NCI-H1092 (cell line): ENCODE results near the gene ENTR1.
A peak's percentile ranks its signal among the peaks of the same experiment; 100 is the strongest.

Experiments used
- DNase-seq: peaks from one replicate; lab custom pipeline; 2025; lab: John Stamatoyannopoulos, UW

The ENTR1 gene

DNA sequence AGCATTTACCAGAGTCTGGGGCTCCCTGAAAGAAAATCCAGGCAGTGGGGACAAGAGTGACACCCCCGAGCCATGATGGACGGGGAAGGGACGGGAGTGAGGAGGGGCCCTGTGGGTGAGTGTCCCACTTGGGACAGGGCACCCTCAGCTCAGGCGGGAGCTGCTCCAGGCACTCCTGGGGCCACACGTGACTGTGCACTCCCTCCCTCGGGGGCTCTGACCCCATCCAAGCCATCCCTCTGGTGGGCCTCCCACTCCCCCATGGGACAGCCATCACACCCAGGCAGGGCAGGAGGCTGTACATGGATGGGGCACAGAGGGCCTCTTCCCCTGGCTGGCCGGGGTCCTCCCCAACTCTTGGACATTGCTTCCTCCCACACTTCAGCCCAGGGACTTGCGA is 34.0 kb downstream of the ENTR1 start:
- no peak for DNase-seq

DNA sequence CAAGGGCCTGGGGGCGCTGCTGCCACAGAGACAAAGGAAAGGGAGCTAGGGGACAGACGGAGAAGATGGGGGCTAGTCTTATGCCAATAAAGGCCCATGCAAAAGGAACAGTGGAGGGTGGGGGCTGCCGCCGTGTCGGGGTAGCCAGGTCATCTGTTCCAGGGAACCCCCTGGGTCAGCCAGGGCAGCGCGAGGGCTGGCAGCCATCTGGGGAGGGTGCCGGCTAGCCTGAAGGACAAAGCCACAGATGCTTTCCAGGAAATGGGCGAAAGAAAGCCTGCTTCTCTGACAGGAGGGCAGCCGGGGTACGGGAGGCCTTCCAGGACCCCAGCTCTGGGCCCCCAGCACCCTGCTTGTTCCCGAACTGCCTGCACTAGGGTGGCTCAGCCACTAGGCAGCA is 35.3 kb downstream of the ENTR1 start:
- no peak for DNase-seq

DNA sequence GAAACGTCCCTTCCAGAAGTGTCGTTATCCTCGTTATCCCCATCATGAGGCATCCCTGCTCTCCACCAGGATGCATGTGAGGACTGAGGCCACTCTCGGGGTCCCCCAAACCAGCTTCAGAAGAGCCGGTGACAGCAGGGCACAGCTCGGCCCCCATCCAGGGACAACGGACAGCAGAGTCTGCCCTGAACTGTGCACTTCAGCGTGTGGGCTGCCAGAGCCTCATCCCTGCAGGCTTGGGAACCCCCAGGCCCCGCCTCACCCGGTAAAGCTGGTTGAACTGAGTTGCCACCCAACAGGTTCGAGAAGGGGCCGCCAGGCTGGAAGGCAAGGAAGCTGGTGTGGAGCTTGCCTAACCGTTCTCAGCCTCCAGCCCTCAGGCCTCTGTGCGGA is 36.2 kb downstream of the ENTR1 start:
- no peak for DNase-seq

DNA sequence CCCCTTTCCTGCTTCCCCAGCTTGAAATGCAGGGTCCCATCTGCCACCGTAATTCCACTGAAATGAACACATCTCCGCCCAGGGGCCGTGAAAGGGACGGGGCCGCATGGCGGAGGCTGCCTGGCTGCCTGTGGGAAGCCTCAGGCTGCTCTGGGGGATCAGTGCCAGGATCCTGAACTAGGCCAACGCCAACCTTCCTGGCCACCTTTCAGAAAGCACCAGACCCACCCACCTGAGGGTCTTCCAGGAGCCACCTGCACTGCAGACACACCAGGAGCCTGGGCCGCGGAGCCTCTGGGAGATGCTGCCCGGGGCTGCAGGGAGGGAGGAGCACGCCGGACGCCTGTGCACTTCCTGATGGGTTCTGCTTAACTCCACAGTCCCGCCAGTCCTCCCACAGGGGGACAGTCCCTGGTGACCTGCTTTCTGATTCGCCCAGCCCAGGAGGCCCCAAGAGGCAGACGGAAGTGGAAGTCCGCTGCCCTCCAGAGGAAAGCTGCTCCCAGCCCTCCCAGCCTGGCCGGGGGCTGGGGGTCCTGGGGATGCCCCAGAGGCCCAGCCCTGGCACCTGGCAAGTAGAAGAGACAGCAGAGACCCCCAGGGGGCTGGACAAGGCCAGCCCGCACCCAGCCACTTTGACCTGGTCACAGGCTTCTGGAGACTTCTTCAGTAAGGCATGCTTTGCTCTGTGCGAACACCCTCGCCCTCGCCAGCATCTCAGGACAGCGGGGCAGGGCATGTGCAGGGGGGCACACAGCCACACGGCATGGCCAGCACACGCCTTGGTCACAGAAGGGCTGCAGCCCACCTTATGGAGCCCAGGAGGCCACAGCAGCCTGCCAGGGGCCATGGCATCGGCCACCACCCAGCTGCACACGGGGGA is 36.9 kb downstream of the ENTR1 start, which contains the start of gene CARD9:
CARD9 (minus strand) TSS at position 370 of the 883 bp plus-strand sequence. CDS start 1,591 bp downstream, outside the sequence.
- no peak for DNase-seq

DNA sequence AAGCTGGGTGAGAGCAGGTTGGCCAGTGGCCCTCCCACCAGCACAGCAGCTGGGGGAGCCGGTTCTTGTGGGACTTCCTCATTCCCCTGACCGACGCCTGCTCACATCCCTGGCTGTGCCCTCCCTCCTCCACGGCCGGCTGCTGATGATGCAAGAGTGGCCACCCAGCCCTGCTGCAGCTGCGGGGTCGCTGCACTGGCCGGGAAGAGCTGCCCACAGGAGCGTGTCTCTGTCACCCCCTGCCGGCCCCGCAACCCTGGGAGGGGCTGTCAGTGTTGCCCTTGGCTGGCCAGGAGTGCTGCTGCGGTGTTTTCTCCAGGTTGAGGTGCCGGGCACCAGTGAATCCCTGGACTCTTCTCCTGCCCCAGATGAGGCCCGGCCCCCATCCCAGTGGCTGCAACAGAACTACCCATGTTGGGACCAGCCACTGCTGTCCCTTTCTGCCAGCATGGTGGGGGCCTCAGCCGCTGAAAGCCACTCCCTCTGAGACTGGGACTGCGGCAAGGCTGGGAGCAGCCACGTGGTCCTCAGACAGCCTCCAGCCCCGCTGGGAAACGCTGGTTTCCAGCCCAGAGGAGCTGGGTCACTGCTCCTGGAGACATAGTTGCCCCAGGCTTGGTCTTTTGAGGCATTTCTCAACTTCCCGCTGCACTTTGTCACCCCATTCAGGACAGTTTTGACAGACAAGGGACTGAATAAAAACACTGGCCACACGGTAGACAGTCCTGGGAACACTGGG is 37.7 kb downstream of the ENTR1 start:
- no peak for DNase-seq

DNA sequence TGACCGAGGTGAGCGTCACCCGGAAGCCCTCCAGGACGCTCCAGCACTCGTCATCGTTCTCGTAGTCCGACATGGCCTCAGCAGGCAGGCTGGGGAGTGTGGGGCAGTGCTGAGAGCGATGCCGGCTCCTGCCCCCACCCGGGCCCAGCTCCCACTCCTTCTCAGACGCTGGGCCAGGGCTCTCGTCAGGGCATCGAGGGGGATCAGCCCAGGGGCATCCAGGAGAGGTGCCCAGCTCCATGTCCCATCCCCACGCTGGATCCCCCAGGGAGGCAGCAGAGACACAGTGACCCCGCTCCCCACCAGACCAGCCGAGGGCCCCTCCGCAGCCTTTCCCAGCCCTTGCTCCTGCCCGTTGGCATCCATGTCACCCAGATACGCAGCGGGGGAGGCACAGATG is 38.4 kb downstream of the ENTR1 start:
- DNase-seq = no peak

DNA sequence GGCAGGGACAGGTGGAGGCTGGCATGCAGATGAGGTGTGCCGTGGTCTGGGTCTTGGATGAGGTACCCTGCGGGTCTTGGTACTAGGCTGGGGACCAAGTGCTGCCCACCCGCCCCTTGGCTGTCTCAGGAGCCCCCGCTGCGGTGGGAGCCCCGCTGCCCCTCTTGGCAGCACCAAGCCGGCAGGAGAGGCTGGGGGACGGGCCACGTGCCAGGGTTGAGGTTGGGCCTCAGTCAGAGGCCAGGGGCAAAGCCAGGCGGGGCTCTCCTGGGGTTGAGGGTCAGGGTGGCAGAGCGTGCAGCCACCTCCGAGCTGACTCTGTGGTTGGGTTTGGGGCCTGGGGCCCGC is 38.9 kb downstream of the ENTR1 start:
- DNase-seq = no peak

DNA sequence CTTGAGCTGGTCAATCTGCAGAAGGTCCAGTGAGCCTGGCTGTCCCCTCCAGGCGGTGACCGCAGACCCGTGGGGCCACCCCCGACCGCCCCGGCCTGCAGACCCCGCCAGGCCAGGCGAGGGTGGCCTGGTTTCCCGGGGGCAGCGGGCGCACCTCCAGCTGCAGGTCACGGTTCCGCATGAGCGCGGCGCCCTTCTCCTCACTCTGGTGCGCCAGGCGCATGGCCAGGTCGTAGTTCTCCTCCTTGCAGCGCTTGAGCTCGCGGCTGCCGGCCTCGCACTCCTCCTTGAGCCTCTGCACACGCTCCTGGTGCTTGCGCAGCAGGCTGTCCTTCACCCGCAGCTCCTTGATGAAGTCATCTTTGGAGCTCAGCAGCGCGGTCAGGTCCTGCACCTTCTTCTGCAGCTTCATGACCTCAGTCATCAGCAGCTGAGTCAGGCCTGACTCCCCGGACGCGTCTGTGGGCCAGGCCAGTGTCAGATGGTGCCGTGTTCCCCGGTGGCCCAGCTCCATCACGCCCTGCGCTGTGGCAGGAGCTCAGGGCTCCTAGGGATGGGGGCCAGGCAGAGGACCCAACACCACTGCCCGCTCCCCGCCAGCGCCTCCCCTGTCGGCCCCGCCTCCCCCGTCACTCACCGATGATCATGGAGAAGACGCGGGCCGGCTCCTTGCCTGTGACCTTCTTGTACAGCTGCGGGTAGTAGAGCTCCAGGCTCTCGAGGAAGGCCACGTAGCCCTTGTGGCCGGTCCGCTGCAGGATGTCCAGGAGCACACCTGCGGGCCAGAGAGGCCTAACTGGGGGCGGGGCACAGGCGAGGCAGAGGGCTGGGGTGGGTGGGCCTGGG is 39.5 kb downstream of the ENTR1 start:
- DNase-seq = no peak

DNA sequence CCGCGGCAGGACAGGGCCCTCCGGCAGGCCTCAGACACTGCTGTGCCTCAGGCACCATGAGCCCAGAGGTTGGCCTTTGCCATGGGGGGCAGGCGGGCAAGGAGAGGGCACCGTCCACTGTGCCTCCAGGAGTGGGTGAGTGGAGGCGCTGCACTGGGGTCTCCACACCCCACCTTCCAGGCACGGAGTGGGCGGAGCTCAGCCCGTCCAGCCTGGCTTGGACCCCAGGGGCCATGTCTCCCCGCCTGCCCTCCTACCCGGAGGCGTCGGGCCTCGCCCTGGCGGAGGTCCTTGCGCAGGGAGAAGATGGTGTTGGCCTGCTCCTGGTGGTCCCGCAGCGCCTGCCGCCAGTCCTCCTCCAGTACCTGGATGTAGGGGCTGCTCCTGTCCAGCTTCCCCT is 40.4 kb downstream of the ENTR1 start:
- no peak for DNase-seq

DNA sequence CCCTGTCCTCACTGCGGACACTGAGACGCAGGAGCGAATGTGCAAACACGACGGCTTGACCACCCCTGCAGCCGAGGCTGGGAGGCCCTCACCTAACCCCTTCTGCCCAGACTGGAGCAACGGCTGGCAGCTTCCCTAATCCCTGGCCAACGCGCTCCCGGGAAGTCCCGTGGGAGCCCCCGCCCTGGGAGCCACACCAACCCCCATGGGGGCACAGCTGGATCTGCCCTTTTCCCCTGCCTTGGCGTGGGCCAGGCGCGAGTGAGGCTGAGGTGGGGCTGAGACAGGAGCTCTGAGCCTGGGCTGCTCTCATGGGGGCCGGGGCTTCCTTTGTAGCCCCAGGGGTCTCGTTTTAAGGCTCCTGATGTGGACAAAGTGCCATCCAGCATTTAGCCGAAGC is 42.2 kb downstream of the ENTR1 start:
- DNase-seq = no peak

DNA sequence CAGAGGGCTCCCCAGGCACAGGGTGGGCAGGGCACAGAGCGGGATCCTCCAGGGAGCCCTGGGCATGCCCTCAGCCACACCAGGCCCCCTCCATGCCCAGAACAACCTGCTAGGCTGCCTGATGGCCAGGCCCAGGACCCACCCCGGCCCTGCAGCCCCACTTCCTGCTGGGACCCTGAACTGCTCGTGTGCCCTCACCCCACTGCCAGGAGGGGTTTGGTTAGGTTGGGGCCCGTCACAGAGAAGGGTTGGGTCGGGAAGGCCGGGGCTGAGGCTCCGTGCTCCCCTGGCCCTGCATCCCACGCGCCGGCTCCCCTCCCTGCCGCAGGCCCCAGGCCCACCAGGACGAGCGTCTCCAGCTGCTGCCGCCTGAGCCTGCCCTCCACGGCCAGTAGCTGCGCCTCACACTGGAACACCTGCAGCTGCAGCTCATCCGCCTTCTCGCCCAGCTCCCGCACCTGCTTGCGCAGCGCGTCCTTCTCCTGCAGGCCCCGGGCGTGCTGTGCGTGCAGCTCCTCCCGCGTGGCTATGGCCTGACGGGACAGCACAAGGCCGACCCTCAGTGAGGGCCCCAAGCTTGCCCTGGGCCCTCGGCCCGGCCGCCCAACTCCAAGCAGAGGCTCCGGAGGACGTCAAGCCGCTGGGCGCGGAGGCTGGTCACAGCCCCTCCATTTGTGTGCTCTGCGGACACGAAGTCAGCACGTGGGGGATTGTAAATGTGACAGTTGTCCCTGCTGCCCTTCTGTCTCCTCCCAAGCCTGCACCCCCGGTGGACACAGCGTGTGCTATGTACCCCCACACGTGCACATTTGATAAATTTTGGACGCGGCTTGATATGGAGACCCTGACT is 42.9 kb downstream of the ENTR1 start:
- DNase-seq = no peak

DNA sequence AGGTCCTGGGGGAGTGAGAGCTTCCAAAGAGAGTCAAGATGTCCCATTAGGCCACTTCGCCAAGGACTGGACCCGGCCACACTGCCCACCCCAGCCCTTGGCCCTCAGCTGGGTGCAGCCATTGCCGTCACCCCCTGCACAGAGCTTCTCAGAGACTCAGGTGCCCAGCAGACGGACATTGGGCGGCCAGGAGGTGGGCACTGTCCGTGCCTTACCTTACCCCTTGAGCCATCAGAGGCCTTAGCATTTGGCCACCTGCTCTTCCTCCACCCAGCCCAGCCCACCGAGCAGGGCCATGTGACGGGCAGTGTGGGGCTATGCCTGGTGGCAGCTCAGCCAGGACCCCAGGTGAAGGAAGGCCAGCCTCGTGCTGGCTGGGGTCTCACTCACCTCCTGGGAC is 43.6 kb downstream of the ENTR1 start:
- no peak for DNase-seq

DNA sequence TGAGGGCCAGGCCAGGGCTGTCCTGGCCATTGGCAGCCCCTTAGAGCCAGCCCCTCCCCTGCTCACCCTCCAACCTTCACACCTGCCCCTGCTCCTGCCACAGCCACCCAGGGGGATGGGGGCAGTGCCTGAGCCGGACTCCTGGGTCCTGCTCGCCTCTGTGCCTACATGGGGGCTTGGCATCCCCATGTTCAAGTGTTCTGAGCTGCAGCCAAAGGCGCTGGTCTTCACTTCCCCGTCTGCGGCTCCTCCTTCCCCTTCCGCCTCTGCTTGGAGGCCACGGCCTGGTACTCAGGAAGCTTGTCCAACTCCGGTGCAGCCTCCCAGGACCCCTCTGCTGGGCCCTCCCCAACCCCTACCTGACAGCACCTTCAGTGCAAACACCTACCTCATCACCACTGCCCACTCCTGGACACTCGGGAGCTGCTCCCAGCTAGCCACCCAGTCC is 44.6 kb downstream of the ENTR1 start:
- no peak for DNase-seq

DNA sequence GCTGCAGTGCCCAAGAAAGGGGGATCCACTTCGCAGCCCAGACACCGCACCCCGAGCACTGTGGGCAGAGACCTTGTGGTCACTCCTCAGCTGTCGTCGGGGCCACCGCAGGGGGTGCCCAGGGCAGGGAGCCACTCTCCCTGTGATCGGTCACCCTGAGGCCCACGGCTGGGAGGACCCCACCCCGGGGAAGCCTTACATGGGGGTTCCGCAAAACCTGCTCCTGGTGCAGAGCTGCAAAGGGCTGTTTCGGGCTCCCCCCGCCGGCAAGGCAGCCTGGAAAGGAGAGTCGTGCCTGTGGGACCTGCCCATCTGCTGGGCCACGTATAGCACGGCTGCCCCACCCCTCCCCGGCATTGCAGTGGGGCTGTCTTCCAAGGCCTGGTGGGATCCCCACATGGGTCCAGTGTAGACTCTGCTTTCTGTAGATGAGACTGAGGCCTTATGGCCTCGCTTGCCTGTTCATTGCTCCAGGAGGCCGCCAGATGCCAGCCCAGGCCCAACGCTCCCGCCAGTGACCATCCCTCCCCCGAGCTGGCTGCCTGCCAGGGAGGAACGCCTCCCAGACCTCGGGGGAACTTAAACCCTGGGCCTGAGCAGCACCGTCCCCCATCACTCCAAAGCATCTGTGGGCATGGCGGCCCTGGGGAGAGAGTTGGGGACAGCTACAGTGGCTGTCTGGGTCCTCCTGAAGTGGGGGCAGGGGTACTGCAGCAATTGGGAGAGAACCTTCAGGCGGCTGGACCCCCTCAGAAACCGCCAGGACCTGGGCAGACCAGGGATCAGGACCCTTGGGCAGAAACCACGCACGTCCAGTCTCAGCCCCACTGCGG is 45.3 kb downstream of the ENTR1 start:
- no peak for DNase-seq

DNA sequence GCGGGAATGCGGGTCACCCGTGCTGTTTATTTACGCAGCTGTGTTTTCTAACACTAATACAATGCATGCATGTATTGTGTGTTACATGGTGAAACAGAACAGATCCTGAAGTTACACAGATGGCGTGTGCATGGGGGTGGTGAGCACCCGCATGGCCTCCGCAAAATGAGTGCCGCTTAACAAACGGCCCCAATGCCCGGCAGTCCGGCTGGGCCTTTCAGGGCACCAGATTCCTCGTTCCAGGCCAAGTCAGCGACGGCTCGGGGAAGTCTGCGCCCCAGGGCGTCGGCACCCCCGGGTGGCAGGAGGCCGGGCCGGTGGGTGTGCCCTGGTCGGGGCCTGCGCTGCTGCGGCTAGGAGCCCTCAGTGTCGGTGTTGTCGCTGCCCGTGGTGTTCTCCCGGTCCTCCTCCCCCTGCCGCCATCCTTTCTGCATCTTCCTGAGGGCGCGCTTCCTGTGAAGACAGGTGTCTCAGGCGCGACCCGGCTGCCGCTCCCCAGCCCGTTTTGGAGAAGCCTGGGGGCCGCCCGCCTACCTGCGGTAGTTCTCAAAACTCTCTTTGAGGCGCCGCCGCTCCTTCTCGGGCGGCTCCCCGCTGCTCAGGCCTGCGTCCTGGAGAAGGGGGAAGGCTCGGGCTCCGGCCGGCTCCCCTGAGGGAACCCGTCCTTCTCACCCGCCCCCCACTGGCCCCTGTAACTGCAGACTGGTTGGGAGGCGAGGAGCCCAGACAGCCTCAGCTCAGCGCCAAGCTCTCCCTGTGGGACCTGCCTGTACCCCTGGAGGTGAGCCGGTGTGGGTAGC is 46.3 kb downstream of the ENTR1 start:
- no peak for DNase-seq

DNA sequence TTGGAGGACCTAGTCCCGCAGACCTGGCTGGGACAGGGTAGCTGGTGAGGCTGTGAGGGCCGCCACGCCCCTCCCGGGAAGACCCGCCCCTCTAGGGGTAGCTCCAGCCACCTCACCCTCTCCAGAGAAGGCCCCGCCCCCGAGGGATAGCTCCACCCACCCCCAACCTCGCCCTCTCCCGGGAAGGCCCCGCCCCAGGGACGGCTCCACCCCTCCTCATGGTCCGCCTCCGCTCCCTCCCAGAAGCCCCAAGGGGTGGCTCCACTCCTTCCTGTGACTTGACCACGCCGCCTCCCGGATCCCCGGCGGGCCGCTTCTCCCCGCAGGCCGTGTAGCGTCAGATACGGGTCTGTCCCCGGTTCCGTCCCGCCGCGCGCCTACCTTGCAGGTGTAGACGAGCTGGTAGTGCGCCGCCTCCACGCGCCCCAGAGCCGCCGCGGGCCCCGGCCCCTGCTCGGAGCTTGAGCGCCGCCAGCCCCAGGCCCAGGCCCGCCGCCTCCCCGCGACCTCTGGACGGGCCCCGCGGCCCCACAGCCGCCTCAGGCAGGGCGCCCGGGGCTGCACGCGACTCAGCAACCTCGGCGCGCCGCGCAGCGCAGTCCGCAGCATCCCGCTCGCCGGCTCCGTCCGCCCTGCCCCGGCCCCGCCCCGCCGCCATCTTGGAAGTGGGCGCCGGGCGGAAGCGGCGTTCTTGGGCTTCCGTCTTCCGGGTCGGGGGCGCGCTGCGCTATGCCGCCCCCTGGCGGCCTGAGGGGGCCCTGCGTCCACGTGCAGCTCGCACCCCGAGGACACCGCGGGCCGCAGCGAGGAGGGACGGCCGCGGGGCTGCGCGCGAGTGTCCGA is 47.1 kb downstream of the ENTR1 start, which contains the start of gene DNLZ:
DNLZ (minus strand) TSS at position 639 of the 843 bp plus-strand sequence; CDS start at position 609, 30 bp downstream.
- DNase-seq = peak; percentile 76

DNA sequence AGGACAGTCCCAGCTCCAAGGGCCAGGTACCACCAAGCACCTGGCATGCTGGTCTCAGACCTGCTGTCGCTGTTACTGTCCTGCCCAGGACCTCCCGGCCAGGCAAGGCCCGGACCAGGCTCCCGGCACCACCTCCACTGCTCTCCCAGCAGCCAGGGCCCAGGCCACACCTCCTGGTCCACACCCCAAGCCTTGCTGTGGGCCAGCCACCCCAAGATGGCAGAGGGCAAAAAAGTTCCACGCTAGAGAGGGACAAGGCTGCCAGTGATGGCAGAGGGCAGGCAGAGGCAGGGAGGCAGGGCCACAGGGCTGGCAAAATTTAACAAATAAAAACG is 48.0 kb downstream of the ENTR1 start:
- DNase-seq = no peak

DNA sequence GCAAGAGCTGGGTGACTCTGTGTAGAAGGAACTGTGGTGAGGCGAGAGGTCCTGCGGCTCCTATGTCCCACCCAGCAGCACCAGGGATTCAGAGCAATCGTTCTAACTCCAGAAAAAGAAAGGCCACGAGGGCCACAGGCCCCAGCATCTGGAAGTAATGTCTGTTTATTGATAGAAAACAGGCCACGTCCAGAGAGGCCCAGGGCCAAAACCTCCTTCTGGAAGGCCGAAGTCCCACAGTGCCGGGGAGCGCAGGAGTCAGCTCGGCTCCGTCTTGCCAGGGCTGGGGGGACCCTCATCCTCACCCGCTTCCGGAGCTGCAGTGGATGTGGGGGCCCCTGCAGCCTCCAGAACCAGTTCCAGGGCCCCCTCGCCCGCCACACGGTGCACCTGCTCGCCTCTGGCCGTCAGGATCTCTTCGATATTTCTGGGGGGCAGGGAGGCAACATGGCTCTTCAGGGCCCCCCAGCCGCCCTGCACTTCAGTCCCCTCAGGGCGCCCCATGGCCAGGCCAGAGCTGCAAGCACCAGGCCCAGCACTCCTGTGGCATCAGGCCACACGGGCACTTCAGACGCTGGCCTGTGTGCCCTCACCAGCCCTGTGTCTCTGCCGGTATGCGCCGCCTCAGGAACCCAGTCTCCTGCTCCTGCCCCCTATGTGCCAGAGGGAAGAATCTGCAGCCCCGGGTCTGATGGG is 48.5 kb downstream of the ENTR1 start:
- DNase-seq = no peak
